Adrenal gland (tissue), 12 donors: ENCODE measurements around the gene NDST1. TPM values are rescaled to one million over a fixed set of nuclear protein-coding genes. Genes with fewer than 3 reads are reported as not detected.

Experiments
- DNase-seq, 7 donors: peaks; one replicate each; pipeline ENCODE4 v3.0.0-alpha.2; 2019 to 2020
- H3K27ac ChIP-seq, 5 donors: fragments of 200-600 bp; sonication (generic) in 4 of 5; 1 replicate in 3 of 5; 2 replicates in 2 of 5; pipeline versions ENCODE4 v1.5.1 to v1.8.0; 2016 to 2020; ENCODE audit warnings: mild to moderate bottlenecking in 1 of 5
- H3K27me3 ChIP-seq: fragments of 200-600 bp; 2 replicates; pipeline ENCODE4 v1.8.0; 2021
- H3K36me3 ChIP-seq, 2 donors: fragments of 200-600 bp; replicated peaks in 1 of 2; 1 replicate in 1 of 2; 2 replicates in 1 of 2; pipeline versions ENCODE4 v1.5.1 to v1.8.0; 2018 to 2022
- H3K4me1 ChIP-seq, 2 donors: fragments of 200-600 bp; replicated peaks in 1 of 2; 1 replicate in 1 of 2; 2 replicates in 1 of 2; pipeline versions ENCODE4 v1.5.1 to v1.8.0; 2018 to 2021
- H3K4me3 ChIP-seq, 4 donors: fragments of 200-600 bp; sonication (generic) in 3 of 4; one replicate each; pipeline ENCODE4 v1.5.1; 2016 to 2018
- H3K9me3 ChIP-seq, 3 donors: fragments of 200-600 bp; sonication (generic) in 1 of 3; replicated peaks in 1 of 3; 1 replicate in 2 of 3; 2 replicates in 1 of 3; pipeline versions ENCODE4 v1.5.1 to v1.8.0; 2016 to 2021
- POLR2A ChIP-seq, 2 donors: fragments of 450-650 bp; IDR thresholded peaks; one replicate each; pipeline ENCODE4 v1.6.1; 2017; ENCODE audit warnings: antibody characterized with exemption in 2 of 2, mild to moderate bottlenecking in 2 of 2, moderate library complexity in 1 of 2
- WGBS, 4 donors: extraction: QIAGEN DNeasy Blood & Tissue Kit in 2 of 4; methylation state at CpG; one replicate each; pipeline versions ENCODE4 v1.1.5 to v1.1.7; 2013 to 2017; 5-methylcytosine and 5-hydroxymethylcytosine counted together
- intact Hi-C, 2 donors: fragments of 100-400 bp; cut with DNase I; formaldehyde crosslinking; loops; one replicate each; pipeline versions ENCODE4 v1.14.1 to v1.15.0; 2022 to 2023
- polyA plus RNA-seq, 3 donors: library from polyadenylated mRNA; stranded (reverse); fragments of 200-250 nt in 2 of 3; fragments of 350-450 nt in 1 of 3; fragmentation: Illumina TruSeq in 1 of 3; extraction: RNeasy Lipid Tissue Mini Kit (QIAGEN cat#74804) in 1 of 3; gene quantifications; one replicate each; pipeline ENCODE4 v1.2.3, GENCODE V29; 2013 to 2014
- total RNA-seq, 9 donors: library from RNA; depleted of rRNA in 4 of 9; stranded (reverse); fragments of >200 nt in 4 of 9; fragments of 120-200 nt in 1 of 9; fragmentation: NEBNext Ultra II Directional in 1 of 9; extraction: Animal tissue kit (Norgen Biotek cat#: 25700) in 1 of 9; gene quantifications; one replicate each; pipeline versions ENCODE4 v1.1.0 to v1.2.4, GENCODE V29; 2013 to 2023
- TF ChIP-seq, protein P1 (sequence below), 6 experiments: fragments of 450-650 bp in 4 of 6; fragments of 200-600 bp in 2 of 6; sonication (generic) in 1 of 6; IDR thresholded peaks; 1 replicate in 5 of 6; 2 replicates in 1 of 6; pipeline versions ENCODE4 v1.5.1 to v1.8.0; 2016 to 2021; ENCODE audit warnings: antibody characterized with exemption in 6 of 6, mild to moderate bottlenecking in 2 of 6, moderate library complexity in 1 of 6
- donor health status: healthy with polysubstance abuse.
- donor health status: Bipolar disorder and iron deficiency.
- donor health status: DM: yes; HTN: yes; CAD: no.
- donor health status: DM: no; HTN: no; CAD: no.
- donor health status: DM: no; HTN: no; CAD: no.
- donor health status: DM: yes; HTN: yes; CAD: no.

NDST1 gene
- total and polyA plus RNA-seq, 12 donors = 9.6 to 154 (median 94.7) TPM

GRCh38 chr5:150525163-150525562 lies 17.2 kb downstream of the NDST1 start:
- H3K36me3 ChIP-seq = peaks cover 0 to 28% of the 10 kb centered on the region in 2 donors
- peaks cover 26 to 43% of the 10 kb centered on the region in 2 donors for H3K4me1 ChIP-seq
- H3K4me3 ChIP-seq = no peak overlapping the region
- 70 to 95% (median 79%) methylated on average over 2 to 8 of the region's 8 CpGs for WGBS, 4 donors
- TF ChIP-seq, protein P1, sequence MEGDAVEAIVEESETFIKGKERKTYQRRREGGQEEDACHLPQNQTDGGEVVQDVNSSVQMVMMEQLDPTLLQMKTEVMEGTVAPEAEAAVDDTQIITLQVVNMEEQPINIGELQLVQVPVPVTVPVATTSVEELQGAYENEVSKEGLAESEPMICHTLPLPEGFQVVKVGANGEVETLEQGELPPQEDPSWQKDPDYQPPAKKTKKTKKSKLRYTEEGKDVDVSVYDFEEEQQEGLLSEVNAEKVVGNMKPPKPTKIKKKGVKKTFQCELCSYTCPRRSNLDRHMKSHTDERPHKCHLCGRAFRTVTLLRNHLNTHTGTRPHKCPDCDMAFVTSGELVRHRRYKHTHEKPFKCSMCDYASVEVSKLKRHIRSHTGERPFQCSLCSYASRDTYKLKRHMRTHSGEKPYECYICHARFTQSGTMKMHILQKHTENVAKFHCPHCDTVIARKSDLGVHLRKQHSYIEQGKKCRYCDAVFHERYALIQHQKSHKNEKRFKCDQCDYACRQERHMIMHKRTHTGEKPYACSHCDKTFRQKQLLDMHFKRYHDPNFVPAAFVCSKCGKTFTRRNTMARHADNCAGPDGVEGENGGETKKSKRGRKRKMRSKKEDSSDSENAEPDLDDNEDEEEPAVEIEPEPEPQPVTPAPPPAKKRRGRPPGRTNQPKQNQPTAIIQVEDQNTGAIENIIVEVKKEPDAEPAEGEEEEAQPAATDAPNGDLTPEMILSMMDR (IDR thresholded peaks at IDR 0.05) = no peak
- no peak for TF ChIP-seq POLR2A (IDR thresholded peaks at IDR 0.05)
- no peak for DNase-seq
- H3K27ac ChIP-seq = peak overlapping the region in 1 of 5 donors; percentile 3
- no peaks in the 10 kb centered on the region for H3K27me3 ChIP-seq
- intact Hi-C loops = loop anchor here (5.0 kb wide), 1 partner anchor 63 kb away; no protein-coding TSS in a partner anchor
- no peaks in the 10 kb centered on the region for H3K9me3 ChIP-seq

- Histone ChIP-seq H3K4me1 (peaks cover 24 to 39% of the 10 kb centered on the region in 2 donors), H3K4me3 (no peak overlapping the region), H3K9me3 (no peaks in the 10 kb centered on the region), H3K27ac (peak overlapping the region in 1 of 5 donors; percentile 3), H3K27me3 (no peaks in the 10 kb centered on the region), H3K36me3 (peaks cover 0 to 28% of the 10 kb centered on the region in 2 donors)
- intact Hi-C loops = loop anchor here (5.0 kb wide), 1 partner anchor 63 kb away; no protein-coding TSS in a partner anchor
- TF ChIP-seq, protein P1 (IDR thresholded peaks at IDR 0.05) = no peak
- TF ChIP-seq POLR2A (IDR thresholded peaks at IDR 0.05) = no peak
- no peak for DNase-seq
Measured at GRCh38 chr5:150525781-150526180, 17.9 kb downstream of the NDST1 start.

- Histone ChIP-seq H3K4me3 (no peak overlapping the region), H3K36me3 (peaks cover 0 to 24% of the 10 kb centered on the region in 2 donors), H3K27me3 (no peaks in the 10 kb centered on the region), H3K27ac (no peak overlapping the region), H3K4me1 (peaks cover 18 to 32% of the 10 kb centered on the region in 2 donors), H3K9me3 (no peaks in the 10 kb centered on the region)
- no peak for TF ChIP-seq POLR2A (IDR thresholded peaks at IDR 0.05)
- TF ChIP-seq, protein P1 (IDR thresholded peaks at IDR 0.05) = no peak
- DNase-seq = no peak
- intact Hi-C loops = loop anchor here (5.0 kb wide), 1 partner anchor 65 kb away; no protein-coding TSS in a partner anchor
- 88 to 92% (median 91%) methylated on average over 6 to 8 of the region's 8 CpGs for WGBS, 4 donors
Measured at GRCh38 chr5:150527038-150527437, 19.1 kb downstream of the NDST1 start.

DNA sequence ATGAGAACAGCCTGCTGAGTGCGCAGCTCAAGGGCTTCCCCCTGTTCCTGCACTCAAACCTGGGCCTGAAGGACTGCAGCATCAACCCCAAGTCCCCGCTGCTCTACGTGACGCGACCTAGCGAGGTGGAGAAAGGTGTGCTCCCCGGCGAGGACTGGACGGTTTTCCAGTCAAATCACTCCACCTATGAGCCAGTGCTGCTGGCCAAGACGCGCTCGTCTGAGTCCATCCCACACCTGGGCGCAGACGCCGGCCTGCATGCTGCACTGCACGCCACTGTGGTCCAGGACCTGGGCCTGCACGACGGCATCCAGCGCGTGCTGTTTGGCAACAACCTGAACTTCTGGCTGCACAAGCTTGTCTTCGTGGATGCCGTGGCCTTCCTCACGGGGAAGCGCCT lies 19.9 kb downstream of the NDST1 start:
- Histone ChIP-seq H3K27ac (no peak overlapping the region), H3K4me1 (peaks cover 11 to 38% of the 10 kb centered on the region in 2 donors), H3K9me3 (no peaks in the 10 kb centered on the region), H3K36me3 (peaks cover 0 to 30% of the 10 kb centered on the region in 2 donors), H3K4me3 (no peak overlapping the region), H3K27me3 (no peaks in the 10 kb centered on the region)
- intact Hi-C loops = loop anchor here (5.0 kb wide), 1 partner anchor 66 kb away; no protein-coding TSS in a partner anchor
- no peak for DNase-seq
- 90 to 96% (median 94%) methylated on average over 5 to 24 of the region's 24 CpGs for WGBS, 4 donors
- no peak for TF ChIP-seq POLR2A (IDR thresholded peaks at IDR 0.05)
- TF ChIP-seq, protein P1 (IDR thresholded peaks at IDR 0.05) = no peak
